Measurements from ENCODE around the gene OLFM1. TPM values are rescaled to one million over a fixed set of nuclear protein-coding genes. Genes with fewer than 3 reads are reported as not detected.

OLFM1 gene
- total RNA-seq, 4 donors from 2014 or later = 0.64 to 17.5 (median 10.9) TPM

DNA sequence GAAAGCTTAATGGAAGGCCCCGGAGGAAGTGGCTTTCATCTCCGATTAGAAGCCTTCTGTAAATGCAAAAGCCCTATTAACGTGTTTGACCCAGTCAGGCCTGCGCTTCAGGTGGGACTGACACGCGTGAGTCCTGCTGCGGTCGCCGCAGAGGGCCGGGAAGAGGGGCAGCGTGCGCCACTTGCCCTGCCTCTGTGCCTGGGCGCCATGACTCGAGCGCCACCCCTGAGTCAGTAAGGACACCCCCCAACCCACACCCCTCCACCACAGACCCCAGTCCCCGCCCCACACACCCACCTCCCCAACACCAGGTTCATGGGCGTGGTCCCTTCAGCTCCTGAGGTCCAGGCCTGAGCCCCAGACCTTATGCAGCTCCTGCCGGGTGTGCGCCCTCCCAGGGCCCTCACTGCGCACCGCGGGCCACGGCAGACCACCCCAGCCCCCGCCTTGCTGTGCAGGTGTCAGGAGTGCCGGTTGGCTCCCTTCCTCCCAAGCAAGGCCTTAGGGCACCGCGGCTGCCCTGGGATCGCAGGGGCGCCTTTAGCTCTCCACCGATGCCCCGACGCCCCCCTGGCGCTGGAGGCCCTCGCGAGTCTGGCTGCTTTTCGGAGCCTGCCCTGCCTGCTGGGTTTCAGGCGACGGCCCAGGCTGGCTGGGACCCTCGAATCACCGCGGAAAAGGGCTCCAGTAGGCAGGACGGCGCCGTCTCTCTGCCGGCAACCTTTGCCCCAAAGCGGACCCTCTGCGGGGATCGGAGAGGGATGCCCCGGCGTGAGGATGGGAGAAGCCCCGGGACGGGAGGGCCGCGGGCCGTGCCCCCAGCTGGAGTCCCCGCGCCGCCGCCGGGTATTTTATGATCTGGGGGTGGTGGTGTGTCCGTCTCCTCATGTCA, 625 bp upstream of the OLFM1 start:
- Histone ChIP-seq H3K36me3 (no peaks in the 10 kb centered on the region), H3K27me3 (peaks cover 9 to 86% (median 11%) of the 10 kb centered on the region in 4 donors), H3K27ac (peak overlapping the region in 2 of 4 donors; percentile 36 to 54), H3K9me3 (no peaks in the 10 kb centered on the region), H3K4me1 (peaks cover 17 to 51% (median 22%) of the 10 kb centered on the region in 3 donors), H3K4me3 (peak overlapping the region in 3 of 4 donors; percentile 4 to 68 (median 50))
- no peak for DNase-seq
- 3 to 34% methylated on average over 6 to 13 of the region's 61 CpGs for WGBS, 2 donors
- TF ChIP-seq POLR2A (IDR thresholded peaks at IDR 0.05) = no peak
- TF ChIP-seq, protein P1, sequence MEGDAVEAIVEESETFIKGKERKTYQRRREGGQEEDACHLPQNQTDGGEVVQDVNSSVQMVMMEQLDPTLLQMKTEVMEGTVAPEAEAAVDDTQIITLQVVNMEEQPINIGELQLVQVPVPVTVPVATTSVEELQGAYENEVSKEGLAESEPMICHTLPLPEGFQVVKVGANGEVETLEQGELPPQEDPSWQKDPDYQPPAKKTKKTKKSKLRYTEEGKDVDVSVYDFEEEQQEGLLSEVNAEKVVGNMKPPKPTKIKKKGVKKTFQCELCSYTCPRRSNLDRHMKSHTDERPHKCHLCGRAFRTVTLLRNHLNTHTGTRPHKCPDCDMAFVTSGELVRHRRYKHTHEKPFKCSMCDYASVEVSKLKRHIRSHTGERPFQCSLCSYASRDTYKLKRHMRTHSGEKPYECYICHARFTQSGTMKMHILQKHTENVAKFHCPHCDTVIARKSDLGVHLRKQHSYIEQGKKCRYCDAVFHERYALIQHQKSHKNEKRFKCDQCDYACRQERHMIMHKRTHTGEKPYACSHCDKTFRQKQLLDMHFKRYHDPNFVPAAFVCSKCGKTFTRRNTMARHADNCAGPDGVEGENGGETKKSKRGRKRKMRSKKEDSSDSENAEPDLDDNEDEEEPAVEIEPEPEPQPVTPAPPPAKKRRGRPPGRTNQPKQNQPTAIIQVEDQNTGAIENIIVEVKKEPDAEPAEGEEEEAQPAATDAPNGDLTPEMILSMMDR (IDR thresholded peaks at IDR 0.05) = no peak
- intact Hi-C loops (cut with DNase I) = loop anchor here (2.0 to 5.0 kb wide), 2 partner anchors 258 to 325 kb away; no protein-coding TSS in a partner anchor

DNA sequence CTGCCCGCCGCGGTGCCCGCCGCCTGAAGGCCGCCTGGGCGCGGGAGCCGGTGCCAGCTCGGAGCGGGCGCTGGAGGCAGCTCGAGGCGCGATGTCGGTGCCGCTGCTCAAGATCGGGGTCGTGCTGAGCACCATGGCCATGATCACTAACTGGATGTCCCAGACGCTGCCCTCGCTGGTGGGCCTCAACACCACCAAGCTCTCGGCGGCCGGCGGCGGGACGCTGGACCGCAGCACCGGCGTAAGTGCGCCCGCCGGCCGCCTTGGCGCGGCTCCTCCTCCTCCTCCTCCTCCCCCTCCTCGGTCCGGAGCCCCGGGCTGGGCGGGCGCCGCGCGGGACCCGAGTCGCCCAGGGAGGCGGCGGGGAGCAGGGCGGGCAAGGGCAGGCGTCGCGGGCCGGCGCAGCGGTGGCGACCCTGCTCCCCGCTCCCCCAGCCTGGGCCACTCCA, 455 bp downstream of the OLFM1 start:
- 0% methylated on average over 4 of the region's 57 CpGs; no CpG with 5 or more reads in 1 of the 2 donors for WGBS, 2 donors
- DNase-seq = no peak
- TF ChIP-seq, protein P1 (IDR thresholded peaks at IDR 0.05) = no peak
- TF ChIP-seq POLR2A (IDR thresholded peaks at IDR 0.05) = no peak
- Histone ChIP-seq H3K4me3 (peak overlapping the region; percentile 26 to 68 (median 42)), H3K27ac (no peak overlapping the region), H3K27me3 (peaks cover 9 to 83% (median 11%) of the 10 kb centered on the region in 4 donors), H3K36me3 (no peaks in the 10 kb centered on the region), H3K4me1 (peaks cover 17 to 51% (median 22%) of the 10 kb centered on the region in 3 donors), H3K9me3 (no peaks in the 10 kb centered on the region)
- intact Hi-C loops (cut with DNase I) = loop anchor here (2.0 to 5.0 kb wide), 2 partner anchors 257 to 324 kb away; no protein-coding TSS in a partner anchor

DNA sequence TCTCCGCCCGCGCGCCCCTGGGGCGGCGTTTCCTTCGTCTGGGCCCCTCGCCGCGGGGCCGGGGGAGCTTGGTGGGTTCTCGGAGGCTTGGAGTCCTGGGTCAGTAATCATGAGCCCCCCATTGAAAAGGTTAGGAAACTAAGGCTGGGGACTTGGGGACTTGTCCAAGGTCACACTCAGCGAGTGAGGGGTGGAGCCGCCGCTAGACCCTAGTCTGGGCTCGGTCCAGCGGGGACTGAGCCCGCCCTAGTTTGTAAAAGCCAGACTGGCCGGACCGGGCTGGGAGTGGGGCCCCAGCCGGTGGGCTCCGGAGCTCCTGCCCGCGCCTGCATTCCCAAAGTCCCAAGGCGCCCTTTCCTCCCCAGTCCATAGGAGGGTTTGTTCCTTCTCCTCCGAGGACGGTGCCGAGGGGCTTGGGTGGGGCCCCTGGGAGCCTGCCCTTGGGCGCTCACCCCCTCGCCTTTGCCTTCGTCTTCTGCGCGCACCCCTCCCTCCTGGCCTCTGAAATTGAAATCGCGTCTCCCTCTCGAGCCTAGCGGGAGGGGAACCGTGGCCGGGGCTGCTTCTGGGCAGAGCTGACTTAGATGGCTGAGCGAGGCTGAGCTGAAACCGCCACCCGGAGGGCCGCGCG, 995 bp downstream of the OLFM1 start:
- H3K27me3 ChIP-seq = peaks cover 9 to 77% (median 11%) of the 10 kb centered on the region in 4 donors
- peak overlapping the region; percentile 26 to 68 (median 42) for H3K4me3 ChIP-seq

DNA sequence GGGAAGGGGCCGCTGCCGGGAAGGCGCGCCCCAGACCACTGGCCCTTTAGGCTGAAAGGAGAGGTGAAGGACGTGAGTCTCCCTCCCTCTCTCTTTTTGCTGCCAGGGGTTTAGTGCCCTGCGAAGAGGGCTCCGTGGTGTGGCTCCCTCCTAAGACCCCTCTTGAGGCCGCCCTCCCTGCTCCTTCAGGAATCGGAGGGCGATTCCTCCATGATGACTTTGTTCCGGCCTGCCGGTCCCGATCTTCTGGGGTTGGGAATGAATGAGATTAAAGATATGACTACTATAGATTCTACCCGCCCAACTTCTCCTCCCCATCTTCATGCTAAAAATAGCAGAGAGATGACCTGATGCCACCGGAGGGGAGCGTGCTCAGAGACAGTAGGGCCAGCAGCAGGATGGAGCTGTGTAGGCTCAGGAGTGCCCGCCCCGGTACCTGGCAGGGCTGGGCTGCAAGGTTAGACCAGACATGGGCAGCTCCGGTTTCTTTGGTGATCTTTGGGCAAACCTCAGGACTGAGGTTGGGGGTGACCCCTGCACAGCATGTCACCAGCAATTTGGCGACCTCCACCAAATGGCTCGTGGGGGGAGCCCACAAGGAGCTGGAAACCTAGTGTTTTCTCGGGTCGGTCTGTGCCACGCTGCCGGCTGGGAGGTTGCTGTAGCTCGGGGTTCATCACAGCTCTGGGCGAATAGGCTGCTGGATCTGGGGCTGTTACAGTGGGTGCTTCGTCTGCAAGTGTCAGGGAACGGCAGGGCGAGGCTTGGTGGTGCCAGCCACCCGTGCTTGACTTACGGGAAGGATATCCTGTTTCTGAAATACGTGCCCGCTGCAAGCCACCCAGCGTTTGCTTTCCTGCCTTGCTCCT, 1.7 kb downstream of the OLFM1 start:
- Histone ChIP-seq H3K9me3 (no peaks in the 10 kb centered on the region), H3K4me1 (peaks cover 17 to 40% (median 17%) of the 10 kb centered on the region in 3 donors), H3K27ac (no peak overlapping the region), H3K4me3 (peak overlapping the region; percentile 26 to 68 (median 42)), H3K27me3 (peaks cover 9 to 70% (median 11%) of the 10 kb centered on the region in 4 donors), H3K36me3 (no peaks in the 10 kb centered on the region)
- intact Hi-C loops (cut with DNase I) = loop anchor here (5.0 kb wide), 1 partner anchor 323 kb away; no protein-coding TSS in a partner anchor
- no peak for TF ChIP-seq POLR2A (IDR thresholded peaks at IDR 0.05)
- TF ChIP-seq, protein P1 (IDR thresholded peaks at IDR 0.05) = no peak
- DNase-seq = no peak
- WGBS, 2 donors = 44 to 71% methylated on average over 18 to 21 of the region's 35 CpGs

More for the DNA sequence above, 995 bp downstream of the OLFM1 start:
- WGBS, 2 donors = 0 to 12% methylated on average over 4 to 18 of the region's 45 CpGs
- TF ChIP-seq, protein P1 (IDR thresholded peaks at IDR 0.05) = no peak
- no peak for TF ChIP-seq POLR2A (IDR thresholded peaks at IDR 0.05)
- peaks cover 17 to 46% (median 22%) of the 10 kb centered on the region in 3 donors for H3K4me1 ChIP-seq
- H3K9me3 ChIP-seq = no peaks in the 10 kb centered on the region
- no peaks in the 10 kb centered on the region for H3K36me3 ChIP-seq
- no peak overlapping the region for H3K27ac ChIP-seq
- no peak for DNase-seq
- intact Hi-C loops (cut with DNase I) = loop anchor here (5.0 kb wide), 1 partner anchor 324 kb away; no protein-coding TSS in a partner anchor

Measured in esophagus squamous epithelium (tissue), 5 donors.